Measurements from ENCODE around the gene LPCAT3.

- TF ChIP-seq CTCF (conservative IDR thresholded peaks at IDR 0.05), result no peak
- no peak for TF ChIP-seq EZH2 (IDR thresholded peaks at IDR 0.05; ENCODE audit: low read depth)
Observed at GRCh38 chr12:7015555-7016370, 2.5 kb downstream of the LPCAT3 start.
